ENCODE results near the gene TENT4A. TPM values are rescaled to one million over a fixed set of nuclear protein-coding genes. Genes with fewer than 3 reads are reported as not detected.

The TENT4A gene
- total and polyA plus RNA-seq, 2 of the 13 experiments (the other 11 are each of a cell fraction or from before 2014, with no cell fraction given), result 6.3 to 13.3 TPM

- TF ChIP-seq, protein P1, sequence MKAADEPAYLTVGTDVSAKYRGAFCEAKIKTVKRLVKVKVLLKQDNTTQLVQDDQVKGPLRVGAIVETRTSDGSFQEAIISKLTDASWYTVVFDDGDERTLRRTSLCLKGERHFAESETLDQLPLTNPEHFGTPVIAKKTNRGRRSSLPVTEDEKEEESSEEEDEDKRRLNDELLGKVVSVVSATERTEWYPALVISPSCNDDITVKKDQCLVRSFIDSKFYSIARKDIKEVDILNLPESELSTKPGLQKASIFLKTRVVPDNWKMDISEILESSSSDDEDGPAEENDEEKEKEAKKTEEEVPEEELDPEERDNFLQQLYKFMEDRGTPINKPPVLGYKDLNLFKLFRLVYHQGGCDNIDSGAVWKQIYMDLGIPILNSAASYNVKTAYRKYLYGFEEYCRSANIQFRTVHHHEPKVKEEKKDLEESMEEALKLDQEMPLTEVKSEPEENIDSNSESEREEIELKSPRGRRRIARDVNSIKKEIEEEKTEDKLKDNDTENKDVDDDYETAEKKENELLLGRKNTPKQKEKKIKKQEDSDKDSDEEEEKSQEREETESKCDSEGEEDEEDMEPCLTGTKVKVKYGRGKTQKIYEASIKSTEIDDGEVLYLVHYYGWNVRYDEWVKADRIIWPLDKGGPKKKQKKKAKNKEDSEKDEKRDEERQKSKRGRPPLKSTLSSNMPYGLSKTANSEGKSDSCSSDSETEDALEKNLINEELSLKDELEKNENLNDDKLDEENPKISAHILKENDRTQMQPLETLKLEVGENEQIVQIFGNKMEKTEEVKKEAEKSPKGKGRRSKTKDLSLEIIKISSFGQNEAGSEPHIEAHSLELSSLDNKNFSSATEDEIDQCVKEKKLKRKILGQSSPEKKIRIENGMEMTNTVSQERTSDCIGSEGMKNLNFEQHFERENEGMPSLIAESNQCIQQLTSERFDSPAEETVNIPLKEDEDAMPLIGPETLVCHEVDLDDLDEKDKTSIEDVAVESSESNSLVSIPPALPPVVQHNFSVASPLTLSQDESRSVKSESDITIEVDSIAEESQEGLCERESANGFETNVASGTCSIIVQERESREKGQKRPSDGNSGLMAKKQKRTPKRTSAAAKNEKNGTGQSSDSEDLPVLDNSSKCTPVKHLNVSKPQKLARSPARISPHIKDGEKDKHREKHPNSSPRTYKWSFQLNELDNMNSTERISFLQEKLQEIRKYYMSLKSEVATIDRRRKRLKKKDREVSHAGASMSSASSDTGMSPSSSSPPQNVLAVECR (CRISPR knock-in tag; IDR thresholded peaks at IDR 0.05; ENCODE audit: borderline replicate concordance), result peak; percentile 56; the same call in 1 of the 2 replicates
- TF ChIP-seq ATF4 (CRISPR knock-in tag; IDR thresholded peaks at IDR 0.05) (no peak), ZNF501 (CRISPR knock-in tag; IDR thresholded peaks at IDR 0.05) (0 out of 2 replicates have a peak, but pooled peaks have one; percentile 7), CEBPB (IDR thresholded peaks at IDR 0.05; ENCODE audit: borderline replicate concordance, low read depth, low read length) (0 out of 2 replicates have a peak, but pooled peaks have one; percentile 9), SP4 (CRISPR knock-in tag; IDR thresholded peaks at IDR 0.05) (0 out of 2 replicates have a peak, but pooled peaks have one; percentile 31), SIN3A (IDR thresholded peaks at IDR 0.05; ENCODE audit: borderline replicate concordance, low read depth, low read length) (peak; percentile 57; the same call in 1 of the 2 replicates), MAX (IDR thresholded peaks at IDR 0.05) (peak; percentile 55), PRPF4 (IDR thresholded peaks at IDR 0.05; ENCODE audit: low read depth, low read length, poor library complexity, severe bottlenecking) (no peak), ZNF687 (CRISPR knock-in tag; IDR thresholded peaks at IDR 0.05) (peak; percentile 32; the same call in 1 of the 2 replicates), ZFX (CRISPR knock-in tag; IDR thresholded peaks at IDR 0.05; ENCODE audit: low read depth) (0 out of 2 replicates have a peak, but pooled peaks have one; percentile 14)
- TF ChIP-seq, protein P2, sequence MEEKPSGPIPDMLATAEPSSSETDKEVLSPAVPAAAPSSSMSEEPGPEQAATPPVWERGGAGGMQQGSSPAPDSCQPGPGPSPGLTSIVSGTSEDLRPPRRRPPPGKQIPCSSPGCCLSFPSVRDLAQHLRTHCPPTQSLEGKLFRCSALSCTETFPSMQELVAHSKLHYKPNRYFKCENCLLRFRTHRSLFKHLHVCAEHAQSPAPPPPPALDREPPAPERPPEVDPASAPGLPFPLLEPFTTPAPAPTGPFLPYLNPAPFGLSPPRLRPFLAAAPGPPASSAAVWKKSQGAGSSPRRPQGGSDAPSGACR (CRISPR knock-in tag; IDR thresholded peaks at IDR 0.05), result 0 out of 2 replicates have a peak, but pooled peaks have one; percentile 35
Measured at GRCh38 chr5:6715758-6716628, 2.8 kb downstream of the TENT4A start (continued).

All from HepG2 (cell line).